Pulmonary artery endothelial cell (primary cell): ENCODE measurements around the gene PXDN. TPM values are rescaled to one million over a fixed set of nuclear protein-coding genes. Genes with fewer than 3 reads are reported as not detected.
A peak's percentile ranks its signal among the peaks of the same experiment; 100 is the strongest.
"Not testable (repeated sequence)": the region's sequence is repeated elsewhere in the genome, so short reads cannot be mapped to it uniquely, and the experiment has no call there.

Source experiments
- DNase-seq: peaks from one replicate; pipeline ENCODE4 v3.0.0-alpha.2; 2011; ENCODE audit warnings: low read depth, low spot score
- total RNA-seq: library from RNA; depleted of rRNA; stranded (reverse); fragments of >200 nt; gene quantifications from 2 replicates; pipeline ENCODE4 v1.2.3, GENCODE V29; 2014

Gene PXDN
- total RNA-seq, 1 donor from 2014 or later: 307 TPM

DNA sequence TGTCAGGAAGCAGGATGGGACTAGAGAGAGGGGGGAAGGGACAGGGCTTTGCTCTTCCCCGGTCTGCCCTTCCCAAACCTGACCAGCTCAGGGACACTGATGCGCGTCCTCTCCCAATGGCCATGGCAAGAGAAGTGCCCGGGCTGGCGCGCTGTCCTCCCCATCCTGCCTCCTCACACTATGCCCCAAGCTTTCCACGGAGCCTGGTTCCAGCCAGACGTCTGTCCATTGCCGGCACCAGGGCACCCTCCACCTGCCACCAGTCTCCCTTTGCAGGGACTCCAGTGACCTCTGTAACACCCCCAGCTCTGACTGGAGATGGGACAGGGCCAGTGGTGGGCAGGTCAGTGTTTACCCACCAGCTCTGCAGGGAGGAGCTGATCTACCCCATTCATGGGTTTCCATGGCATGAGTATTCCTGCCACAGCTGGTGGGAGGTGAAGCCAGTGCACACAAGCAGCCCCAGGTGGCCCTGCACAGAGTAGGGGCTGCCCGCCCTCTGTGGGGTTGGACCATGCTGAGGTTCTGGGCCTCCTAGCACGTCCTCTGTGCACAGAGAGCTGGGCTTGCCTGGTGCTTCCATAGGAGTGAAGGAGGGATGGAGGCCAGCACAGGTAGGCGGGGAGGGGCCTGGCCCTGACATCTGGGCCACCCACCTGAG lies 109.5 kb downstream of the PXDN start:
- DNase-seq: no peak

DNA sequence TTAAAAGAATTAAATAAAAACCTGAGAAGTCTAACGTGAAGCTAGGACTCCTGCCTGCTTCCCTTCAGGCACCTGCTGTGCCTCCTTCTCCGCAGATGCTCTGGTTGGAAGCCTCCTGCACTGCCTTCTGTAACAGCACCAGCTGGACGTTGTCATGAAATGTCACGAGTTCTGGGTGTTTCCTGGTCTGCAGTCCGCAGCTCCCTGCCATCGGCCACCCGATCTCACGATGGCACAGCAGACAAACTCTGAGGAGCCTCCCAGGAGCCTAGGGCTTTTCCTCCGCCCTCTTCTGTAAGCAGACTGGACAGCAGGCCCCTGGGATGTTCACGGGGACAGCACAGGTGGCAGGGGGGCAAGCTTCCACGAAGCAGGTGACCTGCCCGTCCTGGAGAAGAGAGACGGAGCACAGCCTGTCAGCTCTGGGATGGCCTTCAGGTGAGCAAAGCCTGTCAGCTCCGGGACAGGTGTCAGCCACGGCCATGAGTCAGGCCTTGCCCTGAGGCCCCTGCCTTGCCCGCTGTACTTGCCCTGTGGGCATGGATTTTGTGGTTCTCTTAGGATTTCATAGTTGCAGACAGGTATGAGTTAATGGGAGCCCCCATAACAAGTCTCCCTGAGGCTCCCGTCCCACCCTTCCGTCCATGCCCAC lies 110.3 kb downstream of the PXDN start:
- DNase-seq: no peak

DNA sequence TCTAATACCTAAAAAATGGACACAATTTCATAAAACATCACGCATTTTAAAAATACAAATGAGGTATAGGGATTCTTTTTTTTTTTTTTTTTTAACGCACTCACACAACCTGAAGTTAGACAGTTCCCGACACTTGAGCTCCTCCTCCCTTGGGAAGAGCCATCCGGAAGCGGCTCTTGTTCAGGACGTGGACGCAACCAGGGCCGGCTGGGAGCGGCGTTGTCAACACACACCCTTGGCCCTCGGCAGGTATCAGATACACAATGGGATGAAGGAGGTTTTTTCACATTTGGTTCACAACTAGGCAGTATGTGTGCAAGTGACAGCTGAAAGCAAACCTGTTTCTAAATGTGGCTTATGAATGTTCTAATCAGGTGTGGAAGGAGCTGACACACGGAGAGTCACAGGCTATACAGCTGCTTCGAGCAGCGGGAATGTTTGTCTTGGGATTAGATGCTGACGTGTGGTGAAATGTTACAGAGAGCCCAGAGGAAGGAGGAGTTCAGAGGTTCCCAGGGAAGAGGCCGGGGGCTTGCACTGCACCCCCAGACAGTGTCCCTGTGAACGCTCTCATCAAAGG lies 111.1 kb downstream of the PXDN start:
- DNase-seq: no peak

DNA sequence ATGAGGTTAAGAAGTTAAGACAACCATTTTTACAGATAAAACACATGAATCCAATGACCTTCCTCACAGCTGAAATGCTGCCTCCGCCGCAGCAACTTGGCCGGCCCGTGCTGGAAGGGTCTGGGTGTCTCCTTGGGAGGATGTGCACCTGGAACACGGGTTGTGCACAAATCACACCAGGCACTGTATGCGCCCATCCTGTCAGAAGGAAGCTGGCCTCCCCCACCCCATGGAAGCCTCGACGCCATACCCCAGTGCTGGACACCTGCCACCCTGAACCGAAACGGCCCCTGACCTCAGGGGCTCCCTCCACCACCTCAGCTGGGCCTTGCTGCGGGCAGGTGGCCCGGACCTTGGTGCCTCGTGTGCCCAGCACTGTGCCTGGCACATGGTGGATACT lies 111.8 kb downstream of the PXDN start:
- DNase-seq: no peak

DNA sequence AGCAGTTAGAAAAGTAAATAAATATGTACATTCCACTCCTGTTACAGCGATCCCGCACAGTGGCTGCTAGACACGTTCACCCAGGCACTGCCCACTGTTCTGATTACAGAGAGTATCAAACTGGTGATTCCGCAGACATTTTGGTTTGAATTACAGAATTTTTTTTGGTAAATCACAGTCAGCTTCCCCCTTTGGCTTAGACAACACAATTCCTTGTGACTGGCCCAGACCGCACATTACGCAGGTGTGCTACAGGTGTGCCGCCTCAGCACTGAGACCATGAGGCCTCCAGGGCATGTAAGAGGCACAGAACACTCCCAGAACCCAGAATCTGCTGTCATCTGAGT lies 112.3 kb downstream of the PXDN start:
- no peak for DNase-seq

DNA sequence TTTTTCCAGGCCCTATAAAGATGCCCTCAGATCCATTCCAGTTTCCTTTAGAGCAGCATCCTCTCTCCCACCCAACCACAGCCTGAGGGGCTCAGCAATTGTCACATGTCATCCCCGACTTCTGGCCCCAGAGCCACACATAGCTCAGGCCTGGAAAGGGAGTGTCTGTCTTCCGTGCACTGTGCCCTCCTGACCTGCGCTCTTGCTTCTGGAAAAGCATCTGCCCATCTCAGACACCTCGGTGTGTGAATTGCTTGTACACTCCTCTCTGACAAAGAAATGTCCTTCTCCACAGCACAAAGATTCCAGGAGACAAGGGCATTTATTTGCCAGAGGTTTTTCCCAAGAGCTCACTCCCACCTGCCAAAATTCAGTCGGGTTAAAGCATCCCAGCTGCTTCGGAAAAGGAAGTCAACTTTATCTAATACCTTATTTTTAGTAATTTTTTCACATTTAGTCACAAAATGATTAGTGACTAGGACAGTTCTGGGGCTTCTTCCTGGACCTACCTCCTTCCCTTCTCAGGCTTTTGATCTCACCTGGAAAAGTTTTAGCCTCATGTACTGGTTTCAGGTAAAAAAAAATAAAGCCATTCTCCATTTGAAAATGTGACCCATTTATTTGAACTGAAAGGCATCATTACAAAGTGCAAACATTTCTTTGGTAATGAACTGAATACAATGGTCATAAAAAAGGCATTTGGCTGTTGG lies 112.9 kb downstream of the PXDN start:
- DNase-seq: no peak

DNA sequence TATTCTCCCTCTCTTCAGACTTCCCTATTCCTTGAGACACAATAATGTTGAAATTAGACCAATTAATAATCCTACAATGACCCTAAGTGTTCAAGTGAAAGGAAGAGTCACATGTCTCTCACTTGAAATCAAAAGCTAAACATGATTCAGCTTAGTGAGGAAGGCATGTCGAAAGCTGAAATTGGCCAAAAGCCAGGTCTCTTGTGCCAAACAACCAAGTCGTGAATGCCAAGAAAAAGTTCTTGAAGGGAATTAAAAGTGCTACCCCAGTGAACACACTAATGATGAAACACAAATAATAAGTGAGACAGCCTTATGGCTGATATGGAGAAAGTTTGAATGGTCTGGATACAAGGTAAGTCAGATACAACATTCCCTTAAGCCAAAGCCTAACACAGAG lies 115.4 kb downstream of the PXDN start:
- peak; percentile 83 for DNase-seq

DNA sequence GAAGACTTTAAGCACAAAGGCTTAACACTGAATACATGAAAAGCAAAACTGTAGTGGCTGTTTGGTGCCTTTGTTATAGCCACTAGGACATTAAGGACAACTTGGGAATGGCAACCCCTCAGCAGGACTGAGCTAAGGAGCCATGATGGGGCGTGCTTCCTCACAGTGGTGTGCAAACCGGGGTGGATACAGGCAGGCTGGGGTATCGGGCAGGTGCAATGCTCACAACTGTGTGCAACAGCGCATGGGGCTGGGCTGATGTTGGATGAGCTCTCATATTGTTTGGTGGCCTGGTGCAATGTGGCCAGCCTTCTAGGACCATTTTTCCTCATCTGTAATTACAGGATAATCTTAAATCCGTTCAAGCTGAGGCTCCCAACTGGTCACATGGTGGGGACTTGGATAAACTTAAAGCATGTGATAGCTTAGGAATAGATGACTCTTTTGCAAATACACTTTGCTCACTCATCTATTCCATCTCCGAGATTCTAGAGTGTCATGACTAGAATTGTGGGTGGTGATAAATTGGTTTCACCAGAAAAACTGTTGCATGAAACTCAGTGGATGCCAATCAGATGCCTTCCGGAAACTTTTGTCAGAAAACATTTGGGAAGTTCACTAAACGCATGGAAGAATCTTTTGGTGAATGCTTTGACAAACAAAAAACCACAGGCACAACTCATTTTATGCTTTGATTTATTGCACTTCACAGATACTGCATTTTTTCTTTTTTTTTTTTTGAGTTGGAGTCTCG lies 116.5 kb downstream of the PXDN start:
- DNase-seq: no peak

DNA sequence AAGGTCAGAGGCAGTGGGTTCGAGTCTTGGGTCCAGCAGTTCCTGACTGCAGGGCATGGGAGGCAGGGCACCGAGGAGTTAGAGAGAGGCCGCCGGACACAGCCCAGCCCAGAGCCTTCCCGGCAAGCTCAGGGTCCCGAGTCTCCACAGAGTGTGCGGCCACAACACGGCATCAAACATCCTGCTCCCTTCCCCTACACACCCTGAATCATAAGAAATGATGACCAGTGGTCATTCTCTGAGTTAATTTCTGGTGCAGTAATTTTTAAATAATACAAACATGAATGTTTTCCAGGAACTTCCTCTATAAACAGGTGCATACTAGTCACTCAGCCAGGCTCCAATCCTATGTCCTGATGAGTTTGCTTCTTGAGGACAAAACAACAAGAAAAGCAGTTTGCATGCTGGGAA lies 118.0 kb downstream of the PXDN start:
- no peak for DNase-seq

DNA sequence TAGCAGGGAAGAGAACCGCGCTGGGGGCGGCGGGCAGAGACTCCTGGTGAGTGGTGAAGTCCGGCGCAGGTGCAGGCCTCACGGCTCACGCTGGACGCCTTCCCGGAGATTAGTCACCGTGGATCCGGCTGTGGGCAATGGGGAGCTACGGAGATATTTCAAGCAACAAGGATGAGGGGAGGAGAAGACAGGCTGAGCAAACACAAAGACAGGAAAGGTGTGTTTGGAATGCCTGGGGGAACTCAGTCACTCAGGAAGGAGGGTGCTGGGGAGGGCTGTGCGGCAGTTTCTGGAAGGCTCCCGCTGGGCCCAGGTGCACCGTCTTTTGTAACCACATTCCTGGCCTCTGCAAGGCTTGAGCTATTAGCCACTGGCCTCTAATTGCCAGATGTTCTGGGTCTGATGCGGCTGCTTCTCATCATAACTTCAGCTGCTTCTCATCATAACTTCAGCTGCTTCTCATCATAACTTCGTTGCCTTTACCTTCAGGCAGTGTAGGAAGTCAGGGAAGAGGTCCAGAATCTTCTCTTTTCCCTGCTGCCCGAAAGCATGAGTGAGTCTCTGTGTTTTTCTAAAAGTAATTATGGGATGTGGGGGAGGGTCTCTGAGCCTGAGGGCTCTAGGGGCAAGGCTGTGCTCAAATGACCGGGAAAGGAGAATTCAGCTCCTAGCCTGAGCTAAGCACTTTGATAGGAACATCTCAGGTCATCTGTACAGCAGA lies 118.9 kb downstream of the PXDN start:
- DNase-seq: peak; percentile 84

DNA sequence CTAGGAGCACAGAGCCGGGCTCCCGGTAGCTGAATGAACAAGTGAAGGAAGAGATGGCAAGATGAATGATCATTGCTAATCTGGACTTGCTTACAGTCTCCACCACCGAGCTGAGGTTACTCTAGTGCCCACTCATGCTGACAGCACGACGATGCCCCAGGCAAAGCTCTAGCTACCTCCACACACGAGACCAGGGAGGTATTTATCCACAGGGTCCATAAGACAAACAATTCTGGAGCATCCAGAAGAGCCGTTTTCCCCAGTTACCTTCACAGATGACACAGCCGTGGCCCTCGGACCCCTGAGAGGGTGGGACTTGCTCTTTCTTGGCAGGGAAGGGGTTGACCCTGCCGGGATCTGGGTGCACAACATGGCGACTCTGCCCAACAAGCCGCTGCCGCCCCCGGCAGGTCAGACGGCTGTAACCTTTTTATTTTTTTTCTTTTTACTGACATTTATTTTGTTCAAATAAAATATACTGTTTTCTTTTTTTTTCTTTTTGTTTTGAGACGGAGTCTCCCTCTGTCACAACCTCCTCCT lies 120.3 kb downstream of the PXDN start:
- DNase-seq: no peak

DNA sequence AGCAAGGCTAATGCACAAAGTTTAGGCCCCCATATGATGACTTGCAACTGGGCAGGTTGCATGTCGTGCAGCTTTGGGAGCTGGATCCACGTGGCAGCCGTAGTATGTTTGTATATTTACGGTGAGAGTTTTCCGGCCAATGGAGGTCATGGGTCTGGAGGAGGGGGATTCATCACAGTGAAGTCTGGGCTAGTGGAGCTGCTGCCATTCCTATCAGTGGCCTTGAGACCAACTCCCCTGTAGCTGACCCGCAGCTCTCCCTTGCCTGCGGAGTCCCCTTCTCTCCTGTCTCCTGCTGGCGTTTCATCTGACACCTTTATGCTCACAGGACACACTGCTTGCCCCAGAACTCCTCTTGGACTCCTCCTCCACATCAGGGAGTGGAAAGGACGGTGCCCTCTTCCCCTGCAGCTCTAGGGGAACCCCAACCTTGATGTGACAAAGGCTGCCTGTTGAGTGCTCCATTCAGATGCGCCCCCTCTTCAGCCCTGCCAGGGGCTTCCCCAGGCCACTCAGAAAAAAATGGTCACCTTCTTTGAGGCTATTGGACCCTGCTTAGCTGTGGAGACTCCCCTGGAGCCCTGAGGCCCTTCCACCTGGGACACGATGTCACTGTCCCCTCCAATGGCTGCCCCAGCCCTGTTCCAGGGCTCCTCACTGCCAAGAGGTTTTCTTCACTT lies 121.7 kb downstream of the PXDN start:
- DNase-seq: no peak

DNA sequence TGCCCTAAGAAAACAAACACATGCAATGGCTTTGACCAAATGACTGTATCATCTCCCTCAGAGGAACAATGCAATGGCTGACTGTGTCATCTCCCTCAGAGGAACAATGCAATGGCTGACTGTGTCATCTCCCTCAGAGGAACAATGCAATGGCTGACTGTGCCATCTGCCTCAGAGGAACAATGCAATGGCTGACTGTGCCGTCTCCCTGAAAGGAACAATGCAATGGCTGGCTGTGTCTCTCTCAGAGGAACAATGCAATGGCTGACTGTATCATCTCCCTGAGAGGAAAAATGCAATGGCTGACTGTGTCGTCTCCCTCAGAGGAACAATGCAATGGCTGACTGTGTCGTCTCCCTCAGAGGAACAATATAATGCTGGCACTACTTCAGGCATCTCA lies 122.3 kb downstream of the PXDN start:
- DNase-seq: not testable (repeated sequence)

DNA sequence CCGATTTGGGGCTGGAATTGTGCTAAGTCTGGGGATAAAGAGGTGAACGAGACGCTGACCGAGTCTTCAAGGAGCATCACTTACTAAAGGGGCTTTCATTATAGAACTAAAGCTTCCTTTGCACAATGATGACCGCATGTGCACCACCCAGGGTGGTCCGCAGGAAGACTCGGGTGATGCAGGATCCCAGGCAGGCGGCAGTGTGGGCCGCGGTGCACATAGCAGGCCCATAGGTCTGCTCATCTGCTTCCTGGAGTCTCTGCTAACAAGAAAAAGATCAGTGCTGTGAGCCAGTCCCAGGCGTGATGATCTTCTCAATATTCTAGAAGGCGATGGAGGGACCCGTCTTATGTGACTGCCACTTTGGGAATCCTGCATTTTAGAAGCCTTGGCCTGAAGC lies 122.8 kb downstream of the PXDN start:
- DNase-seq: no peak

DNA sequence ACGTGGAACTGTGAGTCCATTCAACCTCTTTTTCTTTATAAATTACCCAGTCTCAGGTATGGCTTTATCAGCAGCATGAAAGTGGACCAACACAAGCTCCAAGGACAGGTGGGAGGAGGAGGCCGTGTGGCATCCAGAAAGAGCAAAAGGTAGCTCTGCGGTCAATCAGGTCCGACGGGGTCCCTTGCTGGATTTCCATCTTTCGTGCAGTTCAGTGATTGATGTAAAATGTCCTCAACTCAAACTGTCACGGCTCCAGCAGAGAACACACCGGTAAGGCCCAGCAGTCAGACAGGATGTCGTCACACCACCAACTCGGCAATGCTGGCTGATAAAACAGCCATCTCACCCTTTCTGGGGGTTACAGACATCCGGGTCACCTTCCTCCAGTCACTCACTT lies 123.3 kb downstream of the PXDN start:
- no peak for DNase-seq

DNA sequence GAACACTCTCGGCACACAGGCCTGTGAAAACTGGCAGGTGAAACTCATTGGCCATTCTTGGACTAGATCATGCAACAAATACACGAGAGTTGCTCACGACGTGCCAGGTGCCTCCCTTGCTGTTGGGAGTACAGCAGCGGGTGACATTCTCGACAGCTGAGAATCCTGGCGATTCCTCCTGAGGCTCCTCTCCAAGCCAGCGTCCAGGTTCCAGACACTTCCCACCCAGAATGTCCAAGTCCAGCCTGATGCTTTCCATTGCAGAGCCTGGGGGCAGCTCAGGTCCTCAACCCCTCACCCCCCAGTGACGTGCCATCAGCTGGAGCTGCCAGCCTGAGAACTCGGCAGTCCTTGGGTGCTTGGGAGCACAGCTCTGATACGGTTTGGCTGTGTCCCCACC lies 124.2 kb downstream of the PXDN start:
- no peak for DNase-seq

DNA sequence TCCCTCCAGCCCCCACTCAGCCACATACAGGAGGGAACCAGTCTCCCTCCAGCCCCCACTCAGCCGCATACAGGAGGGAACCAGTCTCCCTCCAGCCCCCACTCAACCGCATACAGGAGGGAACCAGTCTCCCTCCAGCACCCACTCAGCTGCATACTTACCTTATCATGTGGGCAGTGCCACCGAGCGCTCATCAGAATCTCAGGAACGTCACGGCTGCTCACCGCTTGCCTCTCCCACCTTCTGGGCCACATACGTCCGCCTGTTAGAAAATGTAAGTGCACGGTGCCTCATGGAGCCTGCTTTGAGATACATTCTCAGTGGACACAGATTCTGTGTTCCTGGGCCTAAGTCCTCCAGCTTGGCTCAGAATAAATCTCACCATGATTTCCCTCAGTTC lies 124.8 kb downstream of the PXDN start:
- no peak for DNase-seq

DNA sequence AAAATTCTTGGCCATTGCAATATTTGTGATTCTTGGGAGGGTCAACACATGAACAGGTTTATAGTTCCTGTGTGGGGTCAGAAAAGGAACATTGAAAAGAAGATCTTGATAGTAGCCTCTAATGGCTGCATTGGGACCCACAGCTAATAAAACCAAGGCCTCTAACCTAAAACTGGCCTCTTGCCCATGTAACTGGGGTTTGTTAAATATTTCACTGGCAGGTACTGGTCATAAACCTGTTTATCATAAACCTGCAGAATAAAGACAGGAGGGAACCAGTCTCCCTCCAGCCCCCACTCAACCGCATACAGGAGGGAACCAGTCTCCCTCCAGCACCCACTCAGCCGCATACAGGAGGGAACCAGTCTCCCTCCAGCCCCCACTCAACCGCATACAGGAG lies 125.3 kb downstream of the PXDN start:
- DNase-seq: no peak

DNA sequence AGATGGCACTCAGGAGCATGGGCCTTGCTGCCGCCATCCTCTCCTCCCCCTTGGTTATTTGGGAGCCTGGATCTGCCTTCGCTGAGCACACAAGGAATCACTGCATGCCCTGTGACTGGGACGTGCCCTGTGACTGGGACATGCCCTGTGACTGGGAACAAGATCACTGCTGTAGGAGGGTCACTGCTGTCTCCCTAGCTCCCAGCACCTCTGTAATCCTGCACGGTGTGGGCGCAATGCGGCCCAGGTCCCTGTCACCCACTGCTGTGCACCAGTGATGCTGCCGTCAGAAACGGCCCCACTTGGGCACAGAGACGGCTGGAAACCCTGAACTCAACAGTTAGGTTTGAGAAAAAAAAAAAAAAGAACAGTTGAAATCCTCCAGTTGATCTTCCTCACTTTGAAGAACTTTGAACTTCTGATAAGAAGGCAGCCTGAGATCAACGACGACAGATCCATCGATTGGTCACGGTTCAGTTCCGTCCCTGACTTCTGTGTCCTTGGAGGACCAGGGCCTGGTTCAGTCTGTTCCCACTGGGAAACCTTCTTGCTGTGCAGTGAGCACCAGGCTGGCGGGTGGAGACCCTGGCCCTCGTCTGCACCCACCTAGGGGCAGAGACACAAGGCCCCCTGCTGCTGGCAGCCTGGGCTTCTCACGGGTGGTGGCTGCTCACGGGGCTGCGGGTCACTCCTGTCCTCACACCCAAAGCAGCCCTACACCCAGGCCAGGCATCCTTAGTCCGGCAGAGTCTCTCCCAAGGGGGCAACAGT lies 125.9 kb downstream of the PXDN start:
- DNase-seq: no peak
